Measurements from ENCODE around the gene RAB3GAP1.

- TF ChIP-seq CTCF (conservative IDR thresholded peaks at IDR 0.05; ENCODE audit: low read depth, low read length) (no peak), CEBPB (IDR thresholded peaks at IDR 0.05; ENCODE audit: low read depth, low read length) (no peak), POLR2A (IDR thresholded peaks at IDR 0.05; ENCODE audit: low read depth, low read length) (no peak), RAD21 (IDR thresholded peaks at IDR 0.05; ENCODE audit: low read length) (no peak), BHLHE40 (IDR thresholded peaks at IDR 0.05; ENCODE audit: low read depth, low read length) (no peak), SMC3 (IDR thresholded peaks at IDR 0.05; ENCODE audit: low read depth, low read length) (no peak), FOS (IDR thresholded peaks at IDR 0.05; ENCODE audit: low read depth, low read length) (no peak), RCOR1 (IDR thresholded peaks at IDR 0.05; ENCODE audit: insufficient replicate concordance, low read length) (no peak), MAZ (IDR thresholded peaks at IDR 0.05; ENCODE audit: borderline replicate concordance, low read depth, low read length) (no peak), RFX5 (IDR thresholded peaks at IDR 0.05; ENCODE audit: low read depth, low read length) (no peak), NFE2L2 (IDR thresholded peaks at IDR 0.05; ENCODE audit: low read depth, low read length) (no peak)
These were observed 167.1 kb downstream of the RAB3GAP1 start for GRCh38 chr2:135219226-135219625.
